22Rv1 (cell line): ENCODE data around the gene CCDC178.

Experiments
- CTCF ChIP-seq: fragments of 450-650 bp; IDR thresholded peaks from 2 replicates; pipeline ENCODE4 v1.5.1; 2017; ENCODE audit warnings: mild to moderate bottlenecking
- ZFX ChIP-seq: fragments of 450-650 bp; IDR thresholded peaks from 2 replicates; pipeline ENCODE4 v1.6.1; 2017; ENCODE audit warnings: antibody characterized with exemption, borderline replicate concordance

- TF ChIP-seq CTCF (no peak), ZFX (no peak)
Measured at GRCh38 chr18:32902568-32903330, 537.8 kb downstream of the CCDC178 start.
